Stimulated activated CD4-positive, alpha-beta T cell treated with anti-CD3 and anti-CD28 coated beads, Interleukin-2, amount 100 ng/mL, for 4 hours (primary cell): ENCODE data around the gene DNAL4.
"Not testable (repeated sequence)": the region's sequence is repeated elsewhere in the genome, so short reads cannot be mapped to it uniquely, and the experiment has no call there.

Experiments used
- DNase-seq: peaks from one replicate; pipeline ENCODE4 v3.0.0-alpha.2; 2020; ENCODE audit warnings: low read depth

DNAL4 gene

DNA sequence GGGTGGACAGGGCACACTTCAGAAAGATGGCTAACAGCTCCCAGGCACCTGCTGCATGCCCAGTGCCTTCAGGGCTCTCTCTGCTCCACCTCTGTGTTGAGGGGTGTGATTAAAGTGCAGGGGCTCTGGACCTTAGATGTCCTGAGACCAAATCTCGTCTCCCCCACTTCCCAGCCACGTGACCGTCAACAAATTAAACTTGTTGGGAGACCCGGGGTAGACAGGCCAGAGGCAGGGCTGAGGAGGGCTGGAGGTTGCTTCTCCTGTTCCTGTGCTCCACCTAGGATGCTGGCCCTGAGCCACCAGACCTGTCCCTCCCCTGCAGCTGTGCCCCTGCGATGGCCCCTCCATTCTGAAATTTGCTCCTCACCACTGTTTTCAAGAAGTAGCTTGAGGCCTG, 32.9 kb upstream of the DNAL4 start:
- DNase-seq = no peak

DNA sequence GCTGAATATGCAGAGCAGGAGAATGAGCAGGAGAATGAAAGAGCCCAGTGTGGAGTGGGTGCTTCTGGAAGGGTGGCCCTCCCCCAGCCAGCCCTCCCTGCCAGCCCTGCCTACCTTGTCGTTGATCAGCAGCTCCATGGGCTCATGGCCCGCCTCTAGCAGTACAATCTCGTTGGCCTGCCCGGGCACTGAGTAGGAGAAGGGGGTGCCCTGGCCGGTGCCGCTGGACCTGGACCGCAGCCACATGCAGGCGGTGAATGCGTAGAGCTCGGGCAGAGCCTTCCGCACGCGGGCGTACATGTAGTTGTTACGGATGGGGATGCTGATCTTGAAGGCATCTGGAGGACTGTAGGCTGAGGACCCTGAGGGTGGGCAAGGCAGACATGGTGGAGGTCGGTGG, 32.4 kb upstream of the DNAL4 start:
- no peak for DNase-seq

DNA sequence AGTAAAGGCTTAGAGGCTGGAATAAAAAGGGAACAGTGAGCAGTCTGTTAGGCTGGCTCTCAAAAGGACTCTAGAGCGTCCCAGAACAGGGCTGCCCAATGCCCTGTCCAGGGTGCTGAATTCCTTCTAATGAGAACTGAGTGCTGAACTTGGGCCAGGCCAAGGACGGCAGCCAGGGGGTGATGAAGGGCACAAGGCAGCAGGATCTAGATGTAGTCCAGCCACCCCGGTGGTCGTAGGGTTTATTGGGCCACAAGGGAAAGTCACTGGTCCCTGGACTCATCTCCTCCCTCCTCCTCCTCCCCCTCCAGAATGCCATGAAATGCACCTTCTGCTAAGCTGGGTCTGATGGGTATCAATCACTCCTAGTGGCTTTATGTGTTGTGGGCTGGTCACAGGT, 30.6 kb upstream of the DNAL4 start:
- DNase-seq = no peak

DNA sequence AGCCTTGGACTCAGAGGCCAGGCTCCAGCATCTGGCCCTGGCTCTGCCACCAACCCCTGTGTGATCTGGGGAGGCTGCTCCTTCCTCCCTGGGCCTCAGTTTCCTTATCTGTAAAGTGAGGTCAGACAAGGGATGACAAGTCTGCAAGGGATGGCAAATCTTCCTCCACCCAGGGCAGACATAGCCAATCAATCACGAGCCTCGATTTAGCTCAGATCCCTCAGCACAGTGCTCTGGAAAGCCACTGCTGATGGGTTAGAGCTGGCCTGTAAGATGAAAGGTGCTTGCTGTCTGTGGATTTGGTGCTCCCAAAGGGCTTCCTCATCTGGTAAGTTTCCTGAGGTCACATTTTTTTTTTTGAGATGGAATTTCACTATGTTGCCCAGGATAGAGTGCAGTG, 29.7 kb upstream of the DNAL4 start:
- no peak for DNase-seq

DNA sequence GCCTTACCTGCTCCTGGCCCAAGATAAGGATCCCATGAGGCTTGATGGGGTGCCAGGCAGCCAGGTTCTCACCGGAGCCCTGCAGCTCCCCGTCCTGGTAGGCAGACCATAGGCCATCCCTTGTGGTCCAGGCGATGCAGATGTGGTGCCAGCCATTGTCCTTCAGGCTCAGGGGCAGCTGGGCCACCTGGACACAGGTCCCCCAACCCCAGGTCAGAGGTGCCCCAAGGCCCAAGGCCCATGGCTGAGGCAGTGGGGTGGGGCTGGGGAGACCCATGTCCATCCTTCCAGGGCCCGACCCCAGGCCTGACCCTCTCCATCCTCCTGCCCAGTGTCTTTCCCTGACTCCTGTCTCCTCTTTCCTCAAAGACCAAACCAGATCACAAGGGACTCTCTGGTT, 29.1 kb upstream of the DNAL4 start:
- DNase-seq = no peak

DNA sequence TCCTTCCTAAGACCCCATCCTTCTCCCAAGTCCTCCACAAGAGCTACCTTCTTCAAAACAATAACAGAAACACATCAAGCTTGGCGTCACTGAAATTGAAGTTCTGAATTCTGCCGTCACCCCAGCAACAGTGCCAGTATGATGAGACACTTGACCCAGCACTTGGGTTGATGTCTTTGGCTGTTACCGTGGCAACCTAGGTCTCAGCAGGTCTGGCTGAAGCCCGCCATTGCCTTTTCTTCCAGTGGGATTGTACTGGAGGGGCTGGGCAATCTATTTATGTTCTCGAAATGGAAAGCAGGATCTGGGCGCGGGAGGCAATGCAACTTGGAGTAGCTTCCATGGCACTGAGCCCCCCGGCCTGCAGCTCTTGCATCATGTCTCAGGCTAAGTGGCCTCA, 26.1 kb upstream of the DNAL4 start:
- DNase-seq = no peak

DNA sequence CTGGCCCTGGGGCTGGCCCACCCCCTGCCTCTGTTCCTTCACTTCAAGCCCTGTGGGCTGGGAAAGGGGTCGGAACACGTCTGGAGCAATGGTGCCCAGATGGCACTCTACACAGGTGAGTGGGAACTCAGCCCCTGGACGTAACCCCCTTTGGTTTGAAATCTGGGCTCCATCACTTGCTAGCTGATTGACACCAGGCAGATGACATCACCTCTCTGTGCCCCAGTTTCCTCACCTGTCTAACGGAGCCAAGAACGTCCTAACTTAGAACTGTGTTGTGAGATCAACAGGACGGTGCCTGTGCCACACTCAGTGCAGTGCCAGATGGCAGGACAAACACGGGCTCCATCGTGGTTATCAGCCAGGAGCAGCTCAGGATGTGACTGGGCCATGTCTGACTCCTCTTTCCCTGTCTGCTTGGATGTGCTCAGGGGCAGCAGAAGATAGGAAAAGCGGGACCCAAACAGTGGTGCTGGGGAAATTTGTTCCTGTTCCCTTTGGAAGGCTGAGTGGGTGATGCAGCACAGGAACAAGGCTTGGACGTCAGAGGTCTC, 25.5 kb upstream of the DNAL4 start:
- DNase-seq = no peak

DNA sequence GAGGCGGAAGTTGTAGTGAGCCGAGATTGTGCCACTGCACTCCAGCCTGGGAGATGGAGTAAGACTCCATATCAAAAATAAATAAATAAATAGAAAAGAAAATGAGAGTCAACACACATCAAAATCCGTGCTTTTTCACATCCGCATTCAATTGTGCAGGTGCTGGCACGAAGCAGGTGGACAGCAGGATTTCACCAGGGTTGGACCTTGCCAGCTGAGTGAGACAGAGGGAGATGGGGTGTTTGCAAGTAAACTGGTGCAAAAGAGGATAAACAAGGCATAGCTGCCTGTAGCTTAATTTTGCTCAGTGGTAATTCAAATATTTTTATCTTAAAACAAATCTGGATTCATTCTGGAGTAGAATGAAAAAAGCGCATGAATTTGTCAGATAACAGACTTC, 23.3 kb upstream of the DNAL4 start:
- no peak for DNase-seq

DNA sequence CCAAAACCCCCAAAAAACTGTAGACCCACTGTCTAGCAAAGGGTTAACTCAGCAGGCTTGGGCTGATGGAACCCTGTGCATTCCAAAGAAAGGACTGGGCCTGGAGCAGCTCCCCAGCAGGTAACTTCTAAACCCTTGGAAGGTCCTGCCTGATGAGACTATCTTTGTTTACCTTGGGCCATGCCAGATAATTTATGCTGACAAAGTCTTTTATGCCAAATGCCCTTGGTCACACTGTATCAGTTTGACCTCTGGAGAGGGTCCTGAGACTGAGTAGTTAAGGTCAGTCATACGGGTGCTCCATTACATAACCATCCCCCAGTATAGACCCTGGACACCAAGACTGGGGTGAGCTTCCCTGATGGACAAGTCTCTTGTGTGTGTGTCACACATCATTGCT, 21.9 kb upstream of the DNAL4 start:
- no peak for DNase-seq

DNA sequence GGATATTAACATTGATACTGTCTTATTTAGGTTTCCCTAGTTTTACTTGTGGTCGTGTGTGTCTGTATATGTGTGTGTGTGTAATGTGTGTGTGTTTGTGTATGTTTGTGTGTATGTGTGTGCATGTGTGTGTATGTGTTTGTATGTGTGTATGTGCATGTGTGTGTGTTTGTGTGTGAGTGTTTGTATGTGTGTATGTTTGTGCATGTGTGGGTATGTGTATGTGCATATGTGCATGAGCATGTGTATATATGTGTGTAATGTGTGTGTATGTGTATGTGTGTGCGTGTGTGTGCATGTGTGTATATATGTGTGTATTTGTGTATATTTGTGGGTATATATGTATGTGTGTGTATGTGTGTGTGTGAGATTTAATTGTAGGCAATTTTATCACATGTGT, 17.3 kb upstream of the DNAL4 start:
- no peak for DNase-seq

DNA sequence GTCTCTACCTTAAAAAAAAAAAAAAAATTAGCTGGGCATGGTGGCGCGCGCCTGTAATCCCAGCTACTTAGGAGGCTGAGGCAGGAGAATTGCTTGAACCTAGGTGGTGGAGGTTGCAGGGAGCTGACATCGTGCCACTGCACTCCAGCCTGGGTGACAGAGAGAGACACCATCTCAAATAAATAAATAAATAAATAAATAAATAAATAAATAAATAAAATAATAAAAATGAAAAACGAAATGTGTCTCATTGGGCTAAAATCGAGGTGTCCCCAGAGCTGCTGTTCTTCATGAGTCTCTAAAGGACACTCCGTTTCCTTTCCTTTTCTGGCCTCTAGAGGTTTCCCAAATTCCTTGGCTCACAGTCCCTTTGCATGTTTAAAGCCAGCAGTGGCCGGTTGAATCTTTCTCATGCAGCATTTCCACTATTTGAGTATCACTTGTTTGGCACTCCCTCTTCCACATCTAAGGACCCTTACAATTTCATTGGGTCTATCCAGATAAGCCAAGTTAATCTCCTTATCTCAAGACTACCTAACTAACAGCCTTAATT, 11.2 kb upstream of the DNAL4 start:
- DNase-seq = not testable (repeated sequence)

DNA sequence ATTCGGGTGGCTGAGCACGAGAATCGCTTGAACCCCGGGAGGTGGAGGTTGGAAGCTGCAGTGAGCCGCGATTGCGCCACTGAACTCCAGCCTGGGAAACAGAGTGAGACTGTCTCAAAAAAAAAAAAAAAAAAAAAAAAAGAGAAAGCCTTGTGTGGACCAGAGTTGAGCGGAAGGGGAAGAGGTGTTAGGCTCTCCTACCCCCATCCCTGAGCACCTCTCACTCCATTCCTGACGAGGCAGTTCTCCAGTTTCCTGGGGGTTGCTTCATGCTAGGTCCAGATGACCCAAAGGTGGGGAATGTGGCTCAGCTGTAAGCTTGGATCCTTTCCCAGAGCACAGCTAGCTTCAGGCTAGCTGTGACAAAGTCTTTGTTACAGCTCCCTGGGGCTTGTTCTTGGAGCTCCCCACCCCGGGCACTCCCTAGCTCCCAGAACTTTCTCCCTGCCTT, 8.8 kb upstream of the DNAL4 start:
- DNase-seq = no peak

DNA sequence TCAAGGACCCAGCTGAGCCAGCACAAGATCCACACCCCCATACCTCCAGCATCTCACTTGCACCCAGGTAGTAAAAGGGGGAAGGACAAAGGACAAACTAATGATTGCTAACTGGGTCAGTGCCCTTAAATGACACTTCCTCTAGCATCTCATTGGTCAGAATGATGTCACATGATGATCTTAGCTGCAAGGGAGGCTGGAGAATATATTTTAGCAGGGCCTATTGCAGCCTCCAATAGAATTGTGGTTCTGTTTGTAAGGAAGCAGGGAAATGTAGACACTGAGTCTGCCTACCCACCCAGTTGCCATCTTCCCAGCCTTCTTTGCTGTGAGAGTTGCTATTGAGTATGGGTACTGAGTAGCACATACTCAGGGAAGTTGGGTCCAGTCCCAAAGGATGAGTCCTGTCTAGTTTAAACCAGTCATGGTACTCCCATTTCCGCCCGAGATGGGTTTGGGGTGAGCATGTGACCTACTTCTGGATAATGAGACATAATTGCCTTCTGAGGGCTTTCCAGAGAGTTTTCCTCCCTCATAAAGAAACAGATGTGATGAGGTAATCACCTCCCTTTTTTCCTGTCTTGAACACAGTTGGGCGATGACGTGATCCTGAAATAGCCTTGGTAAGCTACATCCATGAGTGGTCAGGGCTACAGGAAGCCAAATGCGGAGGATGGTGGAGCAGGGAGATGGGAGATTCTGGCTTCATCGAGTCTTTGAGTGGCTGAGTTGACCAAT, 5.5 kb upstream of the DNAL4 start:
- DNase-seq = no peak

DNA sequence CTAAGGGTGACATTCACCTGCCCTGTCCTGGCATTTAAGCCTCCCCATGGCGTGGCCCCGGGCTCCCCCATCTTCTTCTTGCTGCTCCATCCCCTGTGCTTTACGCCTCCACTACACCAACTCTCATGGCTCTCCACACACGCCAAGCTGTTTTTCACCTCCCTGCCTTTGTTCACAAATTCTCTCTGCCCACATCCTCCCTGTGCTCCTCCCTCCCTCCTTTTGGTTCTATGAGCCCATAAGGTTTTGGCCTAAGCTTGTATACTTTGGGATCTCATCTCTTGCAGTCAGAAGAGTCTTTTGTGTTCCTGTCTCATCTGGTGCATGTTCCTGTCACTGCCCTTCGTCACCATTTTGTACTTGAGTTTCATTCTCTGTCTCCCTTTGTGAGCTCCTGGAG, 4.6 kb upstream of the DNAL4 start:
- no peak for DNase-seq

DNA sequence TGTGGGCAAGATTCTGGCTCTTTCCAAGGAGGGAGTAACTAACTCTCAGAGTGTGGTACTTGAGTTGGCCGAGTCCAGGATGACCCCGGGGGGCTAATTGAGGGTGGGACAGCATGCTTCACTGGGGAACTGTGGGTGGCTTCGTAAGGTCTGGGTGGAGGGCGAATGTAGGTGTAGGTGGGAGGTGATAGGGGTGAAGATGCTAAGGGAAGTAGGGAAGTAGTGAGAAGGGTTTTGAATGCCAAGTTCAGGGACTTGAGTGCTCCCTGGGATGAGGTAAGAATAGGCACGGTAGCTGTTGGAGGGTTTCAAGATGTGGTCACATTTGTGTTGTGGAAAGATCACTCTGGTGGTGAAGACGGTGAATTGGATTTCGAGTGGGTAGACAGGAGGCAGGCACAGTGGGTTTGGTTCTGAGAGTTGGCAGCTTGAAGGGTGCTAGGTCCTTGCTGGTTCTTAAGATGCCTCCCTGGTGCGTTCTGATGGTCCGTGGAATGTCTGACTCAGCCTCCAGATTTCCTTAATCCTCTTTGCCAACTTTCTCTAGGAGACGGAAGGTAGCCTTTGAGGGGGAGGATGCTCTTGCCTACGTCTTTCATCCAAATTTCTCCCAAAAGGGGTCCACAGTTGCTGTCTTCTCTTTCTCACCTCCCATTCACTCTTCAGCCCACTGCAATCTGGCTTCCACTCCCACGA, 2.5 kb upstream of the DNAL4 start:
- no peak for DNase-seq

DNA sequence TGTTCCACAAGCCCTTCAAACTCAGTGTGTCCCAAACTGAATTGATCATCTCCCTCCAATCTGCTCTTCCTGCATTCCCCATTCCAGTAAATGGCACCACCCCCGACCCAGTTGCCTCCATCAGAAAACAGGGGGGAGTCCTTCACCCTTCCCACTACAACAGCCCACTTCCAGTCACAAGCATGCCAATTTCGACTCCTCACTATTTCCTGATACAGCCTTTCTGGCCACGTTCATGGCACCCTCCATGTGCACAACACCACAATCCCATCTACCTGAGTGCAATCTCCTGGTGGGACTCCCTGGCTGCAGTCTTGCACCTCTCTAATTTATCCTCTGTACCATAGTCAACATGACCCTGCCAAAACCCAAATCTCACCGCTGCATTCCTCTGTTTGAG, 1.6 kb upstream of the DNAL4 start:
- no peak for DNase-seq

DNA sequence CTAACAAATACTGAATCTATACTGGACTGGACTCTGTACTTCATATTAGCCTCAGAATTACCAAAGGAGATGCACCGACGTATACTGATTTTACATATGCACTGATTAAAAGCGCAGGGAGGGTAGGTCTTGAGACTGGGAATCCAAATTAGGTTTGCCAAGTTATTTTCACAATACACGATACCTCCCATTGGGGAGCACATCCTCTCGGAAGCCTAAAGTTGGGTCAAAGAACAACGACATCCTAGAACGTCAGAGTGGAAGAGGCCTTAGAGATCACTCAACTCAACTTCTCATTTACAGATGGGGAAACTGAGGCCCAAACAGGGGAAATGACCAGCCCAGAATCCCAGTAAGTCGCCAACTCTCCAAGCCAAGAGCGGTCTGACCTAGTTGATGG, 626 bp downstream of the DNAL4 start:
- no peak for DNase-seq

DNA sequence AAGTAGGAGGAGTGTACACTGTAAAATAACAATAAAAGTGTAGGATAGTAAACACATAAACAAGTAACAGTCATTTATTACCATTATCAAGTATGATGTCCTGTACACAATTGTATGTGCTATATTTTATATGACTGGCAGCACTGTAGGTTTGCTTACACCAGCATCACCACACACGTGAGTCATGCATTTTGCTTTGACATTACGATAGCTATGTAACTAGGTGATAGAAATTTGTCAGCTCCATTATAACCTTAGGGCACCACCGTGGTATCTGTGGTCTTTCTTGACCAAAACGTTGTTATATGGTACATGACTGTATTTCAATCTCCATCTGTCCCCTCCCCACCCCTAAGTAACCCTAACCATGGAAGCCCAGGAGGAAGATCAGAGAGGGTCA, 1.1 kb downstream of the DNAL4 start:
- no peak for DNase-seq

DNA sequence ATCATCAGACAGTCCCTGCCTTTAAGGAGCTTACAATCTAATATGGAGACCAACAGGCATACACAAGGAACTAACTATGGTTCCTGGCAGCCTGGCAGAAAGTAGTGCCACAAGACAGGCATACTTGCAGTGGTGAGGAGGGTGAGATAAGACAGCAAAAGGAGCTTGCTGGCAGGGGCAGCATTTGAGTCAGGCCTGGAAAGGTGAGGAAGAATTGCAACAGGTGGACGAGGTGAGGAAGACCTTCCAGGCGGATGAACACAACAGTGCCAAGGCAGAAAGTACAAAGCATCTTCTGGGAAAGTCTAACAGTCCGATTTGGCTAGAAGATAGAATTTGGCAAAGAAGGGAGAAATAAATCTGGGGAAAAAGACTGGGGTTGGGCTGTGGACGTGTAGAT, 4.3 kb downstream of the DNAL4 start:
- DNase-seq = no peak

DNA sequence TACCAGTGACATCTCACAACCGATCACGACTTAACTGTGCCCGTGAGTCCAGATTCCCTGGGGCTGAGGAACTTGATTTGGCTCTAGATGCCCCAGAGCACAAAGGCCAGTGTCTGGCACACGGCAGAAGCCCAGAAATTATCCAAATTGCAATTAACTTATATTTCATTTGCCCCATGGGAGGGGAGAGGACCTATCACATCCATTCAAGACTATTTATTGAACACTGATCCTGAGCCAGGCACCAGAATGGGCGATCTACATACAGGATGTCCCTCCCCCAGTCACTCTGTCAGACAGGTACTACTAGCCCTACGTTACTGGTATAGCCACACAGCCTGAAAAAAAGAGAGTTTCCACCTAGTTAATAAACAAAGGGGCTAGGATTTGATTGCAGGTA, 5.1 kb downstream of the DNAL4 start:
- no peak for DNase-seq

DNA sequence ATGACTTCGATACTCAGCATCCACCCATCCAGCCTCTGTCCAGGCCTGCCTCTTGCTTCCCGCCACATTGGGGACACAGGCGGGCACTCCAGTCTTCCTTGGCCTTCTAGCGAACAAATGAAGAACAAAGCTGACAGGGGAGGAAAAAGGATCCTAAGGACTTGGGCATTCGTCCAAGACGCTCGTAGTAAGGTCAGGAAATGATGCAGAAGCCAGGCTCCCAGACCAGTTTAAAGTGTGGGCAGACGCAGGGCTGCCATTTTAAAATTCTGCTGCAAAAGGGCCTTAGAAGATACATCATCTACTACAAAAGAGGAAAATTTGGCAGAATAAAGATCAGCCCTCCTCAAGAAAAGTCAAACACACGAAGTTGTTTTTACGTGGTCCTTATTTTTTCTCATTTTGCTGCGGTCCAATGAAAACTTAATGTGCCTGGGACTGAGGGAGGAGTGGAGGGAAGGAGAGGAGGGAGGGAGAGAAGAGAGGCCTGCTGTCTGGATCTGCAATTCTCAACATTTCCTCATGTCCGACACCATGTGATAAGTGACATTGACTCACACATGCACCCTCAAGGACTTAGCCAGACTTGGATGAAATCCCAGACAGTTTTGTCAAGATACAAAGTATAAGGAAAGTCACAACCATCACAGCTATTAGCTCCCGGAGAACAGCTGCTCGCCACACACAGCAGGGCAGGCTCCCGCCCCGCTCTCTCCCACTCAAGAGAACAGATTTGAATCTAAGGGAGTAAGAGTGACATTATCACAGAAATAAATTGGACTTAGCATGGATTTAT, 5.7 kb downstream of the DNAL4 start:
- no peak for DNase-seq

DNA sequence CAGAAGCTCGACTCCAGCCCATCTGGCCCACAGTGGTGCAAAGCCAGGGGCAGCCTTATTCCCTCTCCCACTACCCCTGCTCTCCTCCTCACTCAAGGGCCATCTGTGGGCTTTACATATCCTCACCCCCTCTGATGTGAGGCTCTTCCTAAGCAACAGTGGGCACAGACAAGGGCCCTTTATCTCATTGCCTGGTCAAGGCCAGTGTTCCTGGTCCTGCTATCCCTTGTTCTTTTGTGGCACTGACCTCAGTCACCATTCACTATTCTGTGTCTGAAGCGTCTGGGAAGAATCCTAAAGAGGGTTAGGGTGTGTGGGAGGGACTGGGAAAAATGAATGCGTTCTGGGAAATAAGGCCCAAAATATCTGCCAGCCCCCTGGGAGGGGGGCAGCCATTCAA, 7.3 kb downstream of the DNAL4 start:
- DNase-seq = no peak

DNA sequence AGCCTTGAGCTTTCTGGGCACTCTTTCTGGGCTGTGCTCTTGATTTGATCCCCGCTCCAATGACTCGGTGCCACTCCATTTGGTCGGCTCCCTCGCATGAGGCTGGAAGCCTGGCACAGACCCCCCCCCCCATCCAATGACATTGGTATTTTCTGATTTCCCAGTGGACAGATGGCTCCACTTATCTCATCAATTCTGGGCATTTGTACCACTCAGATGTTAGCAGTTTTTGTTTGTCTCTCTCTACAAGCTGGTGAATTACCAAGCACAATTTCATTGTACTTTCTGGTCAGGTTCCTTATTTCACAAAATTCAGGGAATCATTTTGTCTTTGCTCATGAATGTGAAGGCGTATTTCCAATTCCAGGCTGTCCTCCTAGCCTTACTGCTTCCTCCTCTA, 9.1 kb downstream of the DNAL4 start:
- no peak for DNase-seq
